Measurements from ENCODE around the gene CC2D2B. TPM values are rescaled to one million over a fixed set of nuclear protein-coding genes. Genes with fewer than 3 reads are reported as not detected.
"Not testable (repeated sequence)": the region's sequence is repeated elsewhere in the genome, so short reads cannot be mapped to it uniquely, and the experiment has no call there.

Gene CC2D2B
- total RNA-seq, 1 experiment from 2014 or later = 0.20 TPM

DNA sequence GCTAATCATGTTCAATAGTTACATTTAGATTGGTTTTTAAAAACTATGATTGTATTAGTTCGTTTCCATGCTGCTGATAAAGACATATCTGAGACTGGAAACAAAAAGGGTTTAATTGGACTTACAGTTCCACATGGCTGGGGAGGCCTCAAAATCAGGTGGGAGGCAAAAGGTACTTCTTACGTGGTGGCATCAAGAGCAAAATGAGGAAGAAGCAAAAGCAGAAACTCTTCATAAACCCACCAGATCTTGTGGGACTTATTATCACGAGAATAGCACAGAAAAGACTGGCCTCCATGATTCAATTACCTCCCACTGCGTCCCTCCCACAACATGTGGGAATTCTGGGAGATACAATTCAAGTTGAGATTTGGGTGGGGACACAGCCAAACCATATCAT is 34.1 kb upstream of the CC2D2B start:
- no peak for DNase-seq (ENCODE audit: low spot score)
- Mint-ChIP-seq H3K4me3 (no peak overlapping the region), H3K4me1 (0 out of 2 replicates have a peak, but pooled peaks cover 6% of the 10 kb centered on the region), H3K36me3 (peaks cover 43% of the 10 kb centered on the region), H3K27me3 (ENCODE audit: low read depth) (no peaks in the 10 kb centered on the region), H3K27ac (0 out of 2 replicates have a peak overlapping the region, but pooled peaks have one; percentile 24), H3K9me3 (peaks cover 29% of the 10 kb centered on the region)
- ChIA-PET POLR2A (no interaction called here), CTCF (interaction anchor here (0.9 kb wide), 1 partner anchor 9 kb away, joined by 3 read pairs; no protein-coding TSS in a partner anchor)
- TF ChIP-seq ETV6 (CRISPR knock-in tag; IDR thresholded peaks at IDR 0.05) (no peak), OVOL2 (CRISPR knock-in tag; IDR thresholded peaks at IDR 0.05; ENCODE audit: borderline replicate concordance) (no peak), SOX15 (CRISPR knock-in tag; IDR thresholded peaks at IDR 0.05) (no peak), SMAD4 (CRISPR knock-in tag; IDR thresholded peaks at IDR 0.05) (no peak)
- TF ChIP-seq, protein P1, sequence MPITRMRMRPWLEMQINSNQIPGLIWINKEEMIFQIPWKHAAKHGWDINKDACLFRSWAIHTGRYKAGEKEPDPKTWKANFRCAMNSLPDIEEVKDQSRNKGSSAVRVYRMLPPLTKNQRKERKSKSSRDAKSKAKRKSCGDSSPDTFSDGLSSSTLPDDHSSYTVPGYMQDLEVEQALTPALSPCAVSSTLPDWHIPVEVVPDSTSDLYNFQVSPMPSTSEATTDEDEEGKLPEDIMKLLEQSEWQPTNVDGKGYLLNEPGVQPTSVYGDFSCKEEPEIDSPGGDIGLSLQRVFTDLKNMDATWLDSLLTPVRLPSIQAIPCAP (CRISPR knock-in tag; IDR thresholded peaks at IDR 0.05) = no peak
- TF ChIP-seq, protein P2, sequence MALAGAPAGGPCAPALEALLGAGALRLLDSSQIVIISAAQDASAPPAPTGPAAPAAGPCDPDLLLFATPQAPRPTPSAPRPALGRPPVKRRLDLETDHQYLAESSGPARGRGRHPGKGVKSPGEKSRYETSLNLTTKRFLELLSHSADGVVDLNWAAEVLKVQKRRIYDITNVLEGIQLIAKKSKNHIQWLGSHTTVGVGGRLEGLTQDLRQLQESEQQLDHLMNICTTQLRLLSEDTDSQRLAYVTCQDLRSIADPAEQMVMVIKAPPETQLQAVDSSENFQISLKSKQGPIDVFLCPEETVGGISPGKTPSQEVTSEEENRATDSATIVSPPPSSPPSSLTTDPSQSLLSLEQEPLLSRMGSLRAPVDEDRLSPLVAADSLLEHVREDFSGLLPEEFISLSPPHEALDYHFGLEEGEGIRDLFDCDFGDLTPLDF (CRISPR knock-in tag; IDR thresholded peaks at IDR 0.05) = no peak
- no peak for ATAC-seq

DNA sequence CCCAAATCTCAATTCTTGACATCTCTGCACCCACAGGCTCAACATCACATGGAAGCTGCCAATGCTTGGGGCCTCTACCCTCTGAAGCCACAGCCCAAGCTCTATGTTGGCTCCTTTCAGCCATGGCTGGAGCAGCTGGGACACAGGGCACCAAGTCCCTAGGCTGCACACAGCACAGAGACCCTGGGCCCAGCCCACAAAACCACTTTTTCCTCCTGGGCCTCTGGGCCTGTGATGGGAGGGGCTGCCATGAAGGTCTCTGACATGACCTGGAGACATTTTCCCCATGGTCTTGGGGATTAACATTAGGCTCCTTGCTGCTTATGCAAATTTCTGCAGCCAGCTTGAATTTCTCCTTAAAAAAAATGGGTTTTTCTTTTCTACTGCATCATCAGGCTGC is 33.0 kb upstream of the CC2D2B start:
- Mint-ChIP-seq H3K36me3 (peaks cover 44% of the 10 kb centered on the region), H3K9me3 (peaks cover 30% of the 10 kb centered on the region)
- DNase-seq (ENCODE audit: low spot score); POLR2A ChIA-PET; H3K27me3 Mint-ChIP-seq (ENCODE audit: low read depth); ATAC-seq; H3K27ac Mint-ChIP-seq; H3K4me1 Mint-ChIP-seq; H3K4me3 Mint-ChIP-seq: not testable (repeated sequence)
- CTCF ChIA-PET = interaction anchor here (0.9 kb wide), 1 partner anchor 10 kb away, joined by 3 read pairs; no protein-coding TSS in a partner anchor

DNA sequence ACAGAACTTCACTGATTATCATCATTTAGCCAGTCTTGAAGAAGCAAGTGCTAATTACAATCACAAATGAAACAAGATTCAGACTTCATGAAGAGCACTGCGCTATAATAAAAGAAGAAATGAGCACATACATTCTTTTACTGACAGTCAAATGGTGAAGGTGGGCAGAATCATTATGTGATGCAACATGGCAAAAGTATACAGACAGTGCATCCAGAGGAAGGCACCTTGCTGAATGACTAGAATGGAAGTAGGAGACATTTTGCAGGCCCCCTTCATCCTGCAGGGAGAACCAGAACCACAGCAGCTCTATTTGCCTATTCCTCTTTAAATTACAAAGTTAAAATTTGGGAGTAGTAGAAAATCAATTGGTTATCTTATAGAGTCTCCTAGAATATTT is 31.0 kb upstream of the CC2D2B start:
- Mint-ChIP-seq H3K4me1 (0 out of 2 replicates have a peak, but pooled peaks cover 6% of the 10 kb centered on the region), H3K27ac (no peak overlapping the region), H3K4me3 (no peak overlapping the region), H3K36me3 (peaks cover 62% of the 10 kb centered on the region), H3K9me3 (peaks cover 46% of the 10 kb centered on the region), H3K27me3 (ENCODE audit: low read depth) (no peaks in the 10 kb centered on the region)
- TF ChIP-seq FOXK1 (CRISPR knock-in tag; IDR thresholded peaks at IDR 0.05) (no peak), HMGA2 (CRISPR knock-in tag; IDR thresholded peaks at IDR 0.05) (no peak), ZNF219 (CRISPR knock-in tag; IDR thresholded peaks at IDR 0.05; ENCODE audit: borderline replicate concordance) (no peak), ZNF396 (CRISPR knock-in tag; IDR thresholded peaks at IDR 0.05; ENCODE audit: borderline replicate concordance) (no peak)
- TF ChIP-seq, protein P3, sequence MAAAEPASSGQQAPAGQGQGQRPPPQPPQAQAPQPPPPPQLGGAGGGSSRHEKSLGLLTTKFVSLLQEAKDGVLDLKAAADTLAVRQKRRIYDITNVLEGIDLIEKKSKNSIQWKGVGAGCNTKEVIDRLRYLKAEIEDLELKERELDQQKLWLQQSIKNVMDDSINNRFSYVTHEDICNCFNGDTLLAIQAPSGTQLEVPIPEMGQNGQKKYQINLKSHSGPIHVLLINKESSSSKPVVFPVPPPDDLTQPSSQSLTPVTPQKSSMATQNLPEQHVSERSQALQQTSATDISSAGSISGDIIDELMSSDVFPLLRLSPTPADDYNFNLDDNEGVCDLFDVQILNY (CRISPR knock-in tag; IDR thresholded peaks at IDR 0.05) = no peak
- TF ChIP-seq, protein P4, sequence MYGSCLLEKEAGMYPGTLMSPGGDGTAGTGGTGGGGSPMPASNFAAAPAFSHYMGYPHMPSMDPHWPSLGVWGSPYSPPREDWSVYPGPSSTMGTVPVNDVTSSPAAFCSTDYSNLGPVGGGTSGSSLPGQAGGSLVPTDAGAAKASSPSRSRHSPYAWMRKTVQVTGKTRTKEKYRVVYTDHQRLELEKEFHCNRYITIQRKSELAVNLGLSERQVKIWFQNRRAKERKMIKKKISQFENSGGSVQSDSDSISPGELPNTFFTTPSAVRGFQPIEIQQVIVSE (CRISPR knock-in tag; IDR thresholded peaks at IDR 0.05; ENCODE audit: borderline replicate concordance) = no peak
- DNase-seq (ENCODE audit: low spot score) = no peak
- ChIA-PET POLR2A (no interaction called here), CTCF (no interaction called here)
- no peak for ATAC-seq

DNA sequence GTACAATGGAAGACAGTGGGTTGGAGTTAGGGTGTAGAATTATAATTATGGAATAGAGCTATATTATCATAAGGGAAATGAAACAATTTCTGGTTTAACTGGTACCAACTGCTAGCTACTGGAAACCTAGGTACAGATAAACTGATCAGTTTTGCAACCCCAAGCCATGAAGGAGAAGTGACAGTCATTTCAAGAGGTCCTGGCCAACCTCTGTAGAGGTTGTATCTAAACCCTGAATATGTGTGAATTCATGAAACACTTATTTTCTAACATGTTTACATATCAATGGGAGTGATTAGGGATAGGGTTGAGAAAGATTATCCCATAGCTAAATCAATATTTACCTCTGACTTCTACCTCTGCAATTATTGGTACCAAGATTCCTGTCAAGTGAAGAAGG is 29.9 kb upstream of the CC2D2B start:
- no peak overlapping the region for H3K27ac Mint-ChIP-seq
- peaks cover 62% of the 10 kb centered on the region for H3K36me3 Mint-ChIP-seq

More for the DNA sequence above, 29.9 kb upstream of the CC2D2B start:
- TF ChIP-seq, protein P5, sequence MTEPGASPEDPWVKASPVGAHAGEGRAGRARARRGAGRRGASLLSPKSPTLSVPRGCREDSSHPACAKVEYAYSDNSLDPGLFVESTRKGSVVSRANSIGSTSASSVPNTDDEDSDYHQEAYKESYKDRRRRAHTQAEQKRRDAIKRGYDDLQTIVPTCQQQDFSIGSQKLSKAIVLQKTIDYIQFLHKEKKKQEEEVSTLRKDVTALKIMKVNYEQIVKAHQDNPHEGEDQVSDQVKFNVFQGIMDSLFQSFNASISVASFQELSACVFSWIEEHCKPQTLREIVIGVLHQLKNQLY (CRISPR knock-in tag; IDR thresholded peaks at IDR 0.05) = no peak
- TF ChIP-seq NFATC4 (CRISPR knock-in tag; IDR thresholded peaks at IDR 0.05) (no peak), ZNF317 (CRISPR knock-in tag; IDR thresholded peaks at IDR 0.05; ENCODE audit: borderline replicate concordance, low read depth) (no peak), MYBL2 (CRISPR knock-in tag; IDR thresholded peaks at IDR 0.05) (no peak)
- TF ChIP-seq, protein P6, sequence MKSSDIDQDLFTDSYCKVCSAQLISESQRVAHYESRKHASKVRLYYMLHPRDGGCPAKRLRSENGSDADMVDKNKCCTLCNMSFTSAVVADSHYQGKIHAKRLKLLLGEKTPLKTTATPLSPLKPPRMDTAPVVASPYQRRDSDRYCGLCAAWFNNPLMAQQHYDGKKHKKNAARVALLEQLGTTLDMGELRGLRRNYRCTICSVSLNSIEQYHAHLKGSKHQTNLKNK (CRISPR knock-in tag; IDR thresholded peaks at IDR 0.05) = no peak
- H3K9me3 Mint-ChIP-seq = peaks cover 52% of the 10 kb centered on the region
- DNase-seq (ENCODE audit: low spot score) (no peak), ATAC-seq (no peak)
- ChIA-PET CTCF (no interaction called here), POLR2A (no interaction called here)
- 0 out of 2 replicates have a peak, but pooled peaks cover 6% of the 10 kb centered on the region for H3K4me1 Mint-ChIP-seq
- no peak overlapping the region for H3K4me3 Mint-ChIP-seq
- H3K27me3 Mint-ChIP-seq (ENCODE audit: low read depth) = no peaks in the 10 kb centered on the region

Measured in WTC11 (cell line).